A673 (cell line): ENCODE measurements around the gene NIN. TPM values are rescaled to one million over a fixed set of nuclear protein-coding genes. Genes with fewer than 3 reads are reported as not detected.

Experiments
- BruUV-seq: library from RNA; stranded (reverse); fragments of 400-500 nt; replicated peaks from 2 replicates; lab custom pipeline; 2021; lab: Mats Ljungman, UMichigan
- CTCF ChIA-PET: fragments of 300-600 bp; sonication (Branson Sonifier 250); formaldehyde crosslinking; loops from one replicate; lab custom pipeline; 2022; ENCODE audit warnings: antibody characterized with exemption; lab: Charles Lee
- POLR2A ChIA-PET: fragments of 300-600 bp; sonication (Branson Sonifier 250); formaldehyde crosslinking; loops from one replicate; lab custom pipeline; 2022; ENCODE audit warnings: antibody characterized with exemption; ENCODE audit not compliant: low non-redundant PET; lab: Charles Lee
- DNase-seq: peaks from one replicate; pipeline ENCODE4 v3.0.0-alpha.2; 2015; ENCODE audit warnings: low spot score
- H3K27ac ChIP-seq: fragments of 200-600 bp; sonication (generic); 2 replicates; pipeline ENCODE4 v1.5.1; 2016; ENCODE audit warnings: mixed run types, low read depth, mild to moderate bottlenecking, mixed read lengths, antibody characterized with exemption, low read length; ENCODE audit not compliant: poor library complexity, severe bottlenecking
- H3K27me3 ChIP-seq: fragments of 200-600 bp; sonication (generic); replicated peaks from 2 replicates; pipeline ENCODE4 v1.6.1; 2017; ENCODE audit warnings: mixed run types, low read depth, mild to moderate bottlenecking, mixed read lengths, antibody characterized with exemption, low read length; ENCODE audit not compliant: insufficient read depth, poor library complexity
- H3K36me3 ChIP-seq: fragments of 200-600 bp; sonication (generic); 2 replicates; pipeline ENCODE4 v1.6.1; 2016; ENCODE audit warnings: mixed run types, mild to moderate bottlenecking, mixed read lengths, antibody characterized with exemption, low read length; ENCODE audit not compliant: insufficient read depth, poor library complexity, severe bottlenecking
- H3K4me1 ChIP-seq: fragments of 200-600 bp; sonication (generic); 2 replicates; pipeline ENCODE4 v1.6.1; 2017; ENCODE audit warnings: mixed run types, mild to moderate bottlenecking, mixed read lengths, antibody characterized with exemption, low read length; ENCODE audit not compliant: insufficient read depth, poor library complexity, severe bottlenecking
- H3K4me3 ChIP-seq: fragments of 200-600 bp; sonication (generic); 2 replicates; pipeline ENCODE4 v1.5.1; 2016; ENCODE audit warnings: low read depth, mixed run types, mild to moderate bottlenecking, mixed read lengths, low read length; ENCODE audit not compliant: poor library complexity, severe bottlenecking
- H3K9me3 ChIP-seq: fragments of 200-600 bp; sonication (generic); 2 replicates; pipeline ENCODE4 v1.6.1; 2016; ENCODE audit warnings: mixed run types, low read depth, mild to moderate bottlenecking, mixed read lengths, antibody characterized with exemption, low read length; ENCODE audit not compliant: poor library complexity, severe bottlenecking
- CTCF ChIP-seq: fragments of 300-800, 200-600 bp; sonication (generic); conservative IDR thresholded peaks from 2 replicates; pipeline ENCODE4 v1.5.1; 2017; ENCODE audit warnings: low read depth, mild to moderate bottlenecking, antibody characterized with exemption, low read length, moderate library complexity, mixed read lengths
- EZH2 ChIP-seq: fragments of 200-600 bp; sonication (generic); IDR thresholded peaks from 2 replicates; pipeline ENCODE4 v1.6.1; 2017; ENCODE audit warnings: borderline replicate concordance, low read depth, mild to moderate bottlenecking, mixed read lengths, antibody characterized with exemption, low read length; ENCODE audit not compliant: poor library complexity, severe bottlenecking
- intact Hi-C: fragments of 100-400 bp; cut with micrococcal nuclease; formaldehyde crosslinking; loops from one replicate; pipeline ENCODE4 v1.10.0; 2022; ENCODE audit not compliant: unreplicated experiment
- total RNA-seq: library from RNA; stranded (reverse); gene quantifications from 2 replicates; pipeline ENCODE4 v1.2.3, GENCODE V29; 2021

The NIN gene
- total RNA-seq, 1 experiment from 2014 or later, result 63.5 TPM

GRCh38 chr14:50714450-50715073, 116.4 kb downstream of the NIN start:
- Histone ChIP-seq H3K9me3 (no peaks in the 10 kb centered on the region), H3K4me1 (no peaks in the 10 kb centered on the region), H3K27ac (no peak overlapping the region), H3K27me3 (no peaks in the 10 kb centered on the region), H3K36me3 (no peaks in the 10 kb centered on the region), H3K4me3 (no peak overlapping the region)
- no TSS peak for BruUV-seq
- TF ChIP-seq CTCF, result peak; percentile 80
- TF ChIP-seq EZH2, result no peak
- ChIA-PET POLR2A (interaction anchor here (0.6 kb wide), 2 partner anchors 58 to 81 kb away, joined by 3 to 22 read pairs; no protein-coding TSS in a partner anchor), CTCF (interaction anchor here (0.6 to 1.8 kb wide), 10 partner anchors 8 to 170 kb away, joined by 3 to 7 read pairs (median 4); partner anchors contain the start of genes ATL1 and SAV1)
- DNase-seq, result peak; percentile 54
- intact Hi-C loops, result loop anchor here (1.0 to 5.0 kb wide), 3 partner anchors 97 to 171 kb away; no protein-coding TSS in a partner anchor

GRCh38 chr14:50711043-50711442, 119.9 kb downstream of the NIN start:
- BruUV-seq, result no TSS peak
- H3K36me3 ChIP-seq, result no peaks in the 10 kb centered on the region
- no peaks in the 10 kb centered on the region for H3K27me3 ChIP-seq
- CTCF ChIA-PET, result no interaction called here
- no peaks in the 10 kb centered on the region for H3K9me3 ChIP-seq
- H3K4me3 ChIP-seq, result no peak overlapping the region
- intact Hi-C loops, result loop anchor here (5.0 kb wide), 2 partner anchors 94 to 109 kb away; no protein-coding TSS in a partner anchor
- DNase-seq, result no peak
- H3K4me1 ChIP-seq, result no peaks in the 10 kb centered on the region
- H3K27ac ChIP-seq, result no peak overlapping the region
- POLR2A ChIA-PET, result no interaction called here
- no peak for TF ChIP-seq EZH2
- TF ChIP-seq CTCF, result no peak

GRCh38 chr14:50705026-50705593, 125.9 kb downstream of the NIN start:
- no peak for DNase-seq
- Histone ChIP-seq H3K27me3 (no peaks in the 10 kb centered on the region), H3K9me3 (no peaks in the 10 kb centered on the region), H3K36me3 (no peaks in the 10 kb centered on the region), H3K4me3 (no peak overlapping the region), H3K27ac (no peak overlapping the region), H3K4me1 (no peaks in the 10 kb centered on the region)
- TF ChIP-seq EZH2 (no peak), CTCF (no peak)
- intact Hi-C loops, result no loop called here
- ChIA-PET POLR2A (no interaction called here), CTCF (interaction anchor here (1.0 kb wide), 1 partner anchor 9 kb away, joined by 3 read pairs; no protein-coding TSS in a partner anchor)
- BruUV-seq, result no TSS peak
